H1 (cell line): Measurements from ENCODE around the gene AMPH.

ENCODE experiments used
- CTCF ChIP-seq, 3 experiments: IDR thresholded peaks; 1 replicate in 2 of 3; 2 replicates in 1 of 3; pipeline versions ENCODE4 v1.5.1 to v1.6.1; 2011; ENCODE audit warnings: low read length in 3 of 3, mild to moderate bottlenecking in 3 of 3, inconsistent platforms in 2 of 3, low read depth in 1 of 3, moderate library complexity in 1 of 3; ENCODE audit not compliant: insufficient read depth in 1 of 3; ENCODE audit errors: control extremely low read depth in 1 of 3
- EGR1 ChIP-seq: IDR thresholded peaks from 2 replicates; pipeline ENCODE4 v1.6.1; 2011; ENCODE audit warnings: low read depth, low read length, borderline replicate concordance
- EZH2 ChIP-seq: fragments of 200-600 bp; sonication (generic); IDR thresholded peaks from 2 replicates; pipeline ENCODE4 v1.7.1; 2012; ENCODE audit warnings: low read depth, mild to moderate bottlenecking, moderate library complexity, low read length, inconsistent platforms; ENCODE audit not compliant: severe bottlenecking
- PHF8 ChIP-seq: fragments of 200-600 bp; sonication (generic); conservative IDR thresholded peaks from 2 replicates; pipeline ENCODE4 v1.7.1; 2012; ENCODE audit warnings: low read depth, mild to moderate bottlenecking, inconsistent platforms, low read length, moderate library complexity
- POLR2A ChIP-seq, 2 experiments: IDR thresholded peaks; 1 replicate in 1 of 2; 2 replicates in 1 of 2; pipeline ENCODE4 v1.6.1; 2011; ENCODE audit warnings: low read depth in 2 of 2, low read length in 2 of 2, mild to moderate bottlenecking in 2 of 2; ENCODE audit errors: control extremely low read depth in 1 of 2
- RAD21 ChIP-seq, 2 experiments: IDR thresholded peaks in 1 of 2; conservative IDR thresholded peaks in 1 of 2; 2 replicates each; pipeline ENCODE4 v1.6.1; 2011; ENCODE audit warnings: low read depth in 2 of 2, low read length in 2 of 2, improper control_type of control experiment in 1 of 2, inconsistent platforms in 1 of 2, mild to moderate bottlenecking in 1 of 2, moderate library complexity in 1 of 2
- SRF ChIP-seq: IDR thresholded peaks from 2 replicates; pipeline ENCODE4 v1.6.1; 2011; ENCODE audit warnings: mild to moderate bottlenecking, low read depth, low read length, moderate library complexity
- ZNF274 ChIP-seq: IDR thresholded peaks from 2 replicates; pipeline ENCODE4 v1.7.0; 2012; ENCODE audit warnings: low read length, borderline replicate concordance; ENCODE audit errors: extremely low read depth

DNA sequence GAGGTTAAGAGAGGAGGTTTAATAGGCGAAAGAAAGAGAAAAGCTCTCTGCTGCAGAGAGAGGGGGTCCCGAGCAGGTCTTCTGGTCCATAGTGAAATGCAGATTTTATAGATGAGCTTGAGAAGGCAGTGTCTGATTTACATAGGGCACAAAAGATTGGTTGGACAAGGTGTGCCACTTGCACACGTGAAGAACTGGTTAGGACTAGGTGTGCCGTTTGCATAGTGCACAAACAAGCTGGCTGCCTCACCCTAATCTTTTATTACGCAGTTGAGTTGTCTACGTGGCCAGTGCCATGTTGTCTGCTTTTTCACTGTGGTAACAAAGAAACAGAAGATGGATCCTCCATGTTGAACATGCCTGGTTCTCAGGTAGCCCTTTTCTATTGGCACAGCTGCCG is 82.6 kb downstream of the AMPH start:
- TF ChIP-seq CTCF (IDR thresholded peaks at IDR 0.05; ENCODE audit: control extremely low read depth in 1 of 3, insufficient read depth in 1 of 3, low read depth in 1 of 3, low read length in 3 of 3) (no peak), RAD21 (IDR thresholded peaks at IDR 0.05 in 1 of 2, conservative IDR thresholded peaks at IDR 0.05 in 1 of 2; ENCODE audit: low read depth in 2 of 2, low read length in 2 of 2) (no peak), ZNF274 (no peak), PHF8 (no peak), SRF (no peak), EGR1 (no peak), EZH2 (no peak), POLR2A (IDR thresholded peaks at IDR 0.05; ENCODE audit: control extremely low read depth in 1 of 2, low read depth in 2 of 2, low read length in 2 of 2) (no peak)
